ENCODE measurements around the gene FBXL14. TPM values are rescaled to one million over a fixed set of nuclear protein-coding genes. Genes with fewer than 3 reads are reported as not detected.

The FBXL14 gene
- total and polyA plus RNA-seq, 7 donors, result 2.9 to 13.8 (median 5.2) TPM

DNA sequence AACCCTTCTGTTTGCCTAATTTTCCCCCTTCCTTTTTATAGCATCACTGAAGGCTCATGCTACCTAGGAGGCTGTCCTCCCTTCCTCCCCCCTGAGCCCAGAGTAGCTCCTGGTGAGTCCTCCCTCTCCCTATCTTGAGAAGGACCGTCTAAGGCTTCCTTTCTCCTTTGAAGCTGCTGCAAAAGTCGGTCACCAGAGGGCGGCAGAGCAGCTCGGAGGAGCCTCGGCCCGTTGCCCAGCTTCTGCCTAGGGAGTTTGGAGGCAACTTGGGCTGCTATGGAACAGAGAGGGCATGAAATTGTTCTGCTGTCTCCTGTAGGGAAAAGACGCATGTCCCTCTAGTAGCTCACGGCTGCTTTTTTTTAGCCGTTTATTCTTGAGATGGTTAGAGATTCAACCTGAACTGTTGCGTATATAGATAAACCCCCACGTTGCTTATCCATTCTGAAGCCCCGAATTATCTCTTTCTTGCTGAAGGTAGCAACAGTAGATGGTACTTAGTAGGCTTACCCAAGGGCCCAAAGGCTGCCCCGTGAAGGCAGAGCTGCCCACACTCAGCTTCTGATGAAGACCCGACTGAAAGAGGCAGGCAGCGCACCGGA lies 40.3 kb upstream of the FBXL14 start:
- Histone ChIP-seq H3K4me3 (no peak overlapping the region), H3K36me3 (ENCODE audit: insufficient read depth in 1 of 2, low read depth in 1 of 2) (no peaks in the 10 kb centered on the region), H3K27me3 (ENCODE audit: insufficient read depth in 3 of 3, low read length in 2 of 3) (peaks cover 0 to 32% (median 14%) of the 10 kb centered on the region in 3 donors), H3K9me3 (no peaks in the 10 kb centered on the region), H3K27ac (no peak overlapping the region), H3K4me1 (peaks cover 10% of the 10 kb centered on the region)
- intact Hi-C loops (cut with DNase I), result no loop called here
- TF ChIP-seq, protein P1, sequence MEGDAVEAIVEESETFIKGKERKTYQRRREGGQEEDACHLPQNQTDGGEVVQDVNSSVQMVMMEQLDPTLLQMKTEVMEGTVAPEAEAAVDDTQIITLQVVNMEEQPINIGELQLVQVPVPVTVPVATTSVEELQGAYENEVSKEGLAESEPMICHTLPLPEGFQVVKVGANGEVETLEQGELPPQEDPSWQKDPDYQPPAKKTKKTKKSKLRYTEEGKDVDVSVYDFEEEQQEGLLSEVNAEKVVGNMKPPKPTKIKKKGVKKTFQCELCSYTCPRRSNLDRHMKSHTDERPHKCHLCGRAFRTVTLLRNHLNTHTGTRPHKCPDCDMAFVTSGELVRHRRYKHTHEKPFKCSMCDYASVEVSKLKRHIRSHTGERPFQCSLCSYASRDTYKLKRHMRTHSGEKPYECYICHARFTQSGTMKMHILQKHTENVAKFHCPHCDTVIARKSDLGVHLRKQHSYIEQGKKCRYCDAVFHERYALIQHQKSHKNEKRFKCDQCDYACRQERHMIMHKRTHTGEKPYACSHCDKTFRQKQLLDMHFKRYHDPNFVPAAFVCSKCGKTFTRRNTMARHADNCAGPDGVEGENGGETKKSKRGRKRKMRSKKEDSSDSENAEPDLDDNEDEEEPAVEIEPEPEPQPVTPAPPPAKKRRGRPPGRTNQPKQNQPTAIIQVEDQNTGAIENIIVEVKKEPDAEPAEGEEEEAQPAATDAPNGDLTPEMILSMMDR (IDR thresholded peaks at IDR 0.05), result peak; percentile 82
- WGBS, 3 donors, result 35 to 38% (median 37%) methylated on average over 16 of the region's 16 CpGs
- DNase-seq (peak; percentile 82 to 90), ATAC-seq (peak; percentile 69 to 85 (median 76))

DNA sequence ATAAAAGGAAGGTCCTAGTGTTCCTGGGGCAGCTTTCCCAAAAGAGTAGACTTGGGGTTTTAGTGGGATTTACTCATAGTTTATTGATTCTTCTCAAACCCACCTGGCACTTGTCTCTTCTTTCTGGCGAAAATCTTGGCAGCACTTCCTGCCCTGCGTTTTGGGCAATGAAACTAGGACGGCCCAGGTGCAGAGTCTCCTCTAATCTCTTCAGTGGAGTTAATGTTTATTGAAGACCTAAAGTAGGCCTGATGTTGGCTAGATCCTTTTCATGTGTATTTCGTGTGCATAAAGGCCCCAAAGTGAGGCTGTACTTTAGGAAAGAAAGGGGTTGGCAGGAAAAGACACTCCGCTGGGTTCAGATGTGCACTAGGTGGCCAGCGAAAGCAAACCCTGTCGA lies 39.8 kb upstream of the FBXL14 start:
- TF ChIP-seq, protein P1 (IDR thresholded peaks at IDR 0.05), result no peak
- Histone ChIP-seq H3K4me3 (no peak overlapping the region), H3K4me1 (peaks cover 13% of the 10 kb centered on the region), H3K27ac (no peak overlapping the region), H3K9me3 (no peaks in the 10 kb centered on the region), H3K27me3 (ENCODE audit: insufficient read depth in 3 of 3, low read length in 2 of 3) (peaks cover 0 to 33% (median 16%) of the 10 kb centered on the region in 3 donors), H3K36me3 (ENCODE audit: insufficient read depth in 1 of 2, low read depth in 1 of 2) (no peaks in the 10 kb centered on the region)
- intact Hi-C loops (cut with DNase I), result no loop called here
- DNase-seq (no peak), ATAC-seq (no peak)
- 71 to 77% (median 75%) methylated on average over 7 of the region's 7 CpGs for WGBS, 3 donors

DNA sequence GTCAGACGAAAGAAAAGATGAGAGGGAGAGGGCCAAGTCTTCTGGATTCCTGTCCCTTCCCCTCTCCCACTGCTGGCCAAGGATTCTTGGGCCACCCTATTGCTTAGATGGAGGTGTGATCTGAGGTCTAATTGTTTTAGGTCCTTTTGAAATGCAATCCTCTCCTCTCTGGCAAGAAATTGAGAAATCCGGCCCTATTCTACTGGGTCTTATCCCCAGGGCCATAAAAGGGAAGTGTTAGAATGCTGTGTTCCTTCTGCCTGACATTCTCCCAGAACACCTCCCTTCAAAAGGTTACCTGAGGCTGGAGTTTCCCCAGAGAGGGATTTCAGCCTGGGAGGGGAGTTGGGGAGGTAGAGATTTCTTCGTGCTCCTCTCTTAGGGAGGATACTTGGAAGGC lies 39.1 kb upstream of the FBXL14 start:
- intact Hi-C loops (cut with DNase I), result no loop called here
- WGBS, 3 donors, result 73 to 92% (median 79%) methylated on average over 3 of the region's 3 CpGs
- Histone ChIP-seq H3K27me3 (ENCODE audit: insufficient read depth in 3 of 3, low read length in 2 of 3) (peaks cover 0 to 40% (median 17%) of the 10 kb centered on the region in 3 donors), H3K4me1 (peaks cover 13% of the 10 kb centered on the region), H3K4me3 (no peak overlapping the region), H3K27ac (no peak overlapping the region), H3K9me3 (no peaks in the 10 kb centered on the region), H3K36me3 (ENCODE audit: insufficient read depth in 1 of 2, low read depth in 1 of 2) (no peaks in the 10 kb centered on the region)
- ATAC-seq (no peak), DNase-seq (no peak)
- TF ChIP-seq, protein P1 (IDR thresholded peaks at IDR 0.05), result no peak

DNA sequence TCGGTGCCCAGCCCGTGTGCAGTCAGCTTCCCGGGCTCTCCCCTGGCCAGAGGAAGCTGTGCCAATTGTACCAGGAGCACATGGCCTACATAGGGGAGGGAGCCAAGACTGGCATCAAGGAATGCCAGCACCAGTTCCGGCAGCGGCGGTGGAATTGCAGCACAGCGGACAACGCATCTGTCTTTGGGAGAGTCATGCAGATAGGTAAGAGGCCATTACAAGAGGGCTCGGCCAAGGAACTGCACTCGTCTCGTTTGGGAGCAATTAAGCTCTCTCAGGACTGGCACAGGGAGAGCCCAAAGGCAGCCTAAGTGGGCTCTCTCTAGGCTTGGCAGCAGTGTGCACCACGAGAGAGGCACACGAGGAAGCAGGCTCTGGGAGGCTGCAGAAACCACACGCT lies 38.3 kb upstream of the FBXL14 start:
- ATAC-seq, result no peak
- no peaks in the 10 kb centered on the region for H3K9me3 ChIP-seq
- intact Hi-C loops (cut with DNase I), result no loop called here
- 33 to 62% (median 36%) methylated on average over 14 of the region's 14 CpGs for WGBS, 3 donors
- no peak overlapping the region for H3K27ac ChIP-seq
- peak in 1 of 2 donors; percentile 51 for DNase-seq
- peaks cover 0 to 41% (median 17%) of the 10 kb centered on the region in 3 donors for H3K27me3 ChIP-seq (ENCODE audit: insufficient read depth in 3 of 3, low read length in 2 of 3)
- H3K4me1 ChIP-seq, result peaks cover 13% of the 10 kb centered on the region
- TF ChIP-seq, protein P1 (IDR thresholded peaks at IDR 0.05), result no peak
- no peaks in the 10 kb centered on the region for H3K36me3 ChIP-seq (ENCODE audit: insufficient read depth in 1 of 2, low read depth in 1 of 2)
- no peak overlapping the region for H3K4me3 ChIP-seq

Data from psoas muscle (tissue), 8 donors.